Measurements from ENCODE around the gene STAU1. TPM values are rescaled to one million over a fixed set of nuclear protein-coding genes. Genes with fewer than 3 reads are reported as not detected.

STAU1 gene
- polyA plus RNA-seq, 1 experiment, result 80.7 TPM

Other genes starting within 250 kb of the STAU1 start
- 41.0 and 49.3 TPM in 2 replicates for gene CSE1L, start 142.0 kb downstream of the STAU1 start, polyA plus RNA-seq (2011; rRNA removed)
- 31.3 and 32.0 TPM in 2 replicates for gene DDX27, start 31.1 kb upstream of the STAU1 start, polyA plus RNA-seq (2011; rRNA removed)
- 9.6 and 16.6 TPM in 2 replicates for gene ZNFX1, start 89.7 kb upstream of the STAU1 start, polyA plus RNA-seq (2011; rRNA removed)

Measured in AG04450 (cell line).